HG03558 (cell line): ENCODE measurements around the gene ILRUN.
"Not testable (repeated sequence)": the region's sequence is repeated elsewhere in the genome, so short reads cannot be mapped to it uniquely, and the experiment has no call there.

Source experiments
- ATAC-seq: cut with Tn5 transposase; IDR thresholded peaks from one replicate; pipeline ENCODE4 v1.9.1; 2021; ENCODE audit warnings: moderate number of reproducible peaks; ENCODE audit not compliant: unreplicated experiment; ENCODE audit errors: extremely low read depth

The ILRUN gene

DNA sequence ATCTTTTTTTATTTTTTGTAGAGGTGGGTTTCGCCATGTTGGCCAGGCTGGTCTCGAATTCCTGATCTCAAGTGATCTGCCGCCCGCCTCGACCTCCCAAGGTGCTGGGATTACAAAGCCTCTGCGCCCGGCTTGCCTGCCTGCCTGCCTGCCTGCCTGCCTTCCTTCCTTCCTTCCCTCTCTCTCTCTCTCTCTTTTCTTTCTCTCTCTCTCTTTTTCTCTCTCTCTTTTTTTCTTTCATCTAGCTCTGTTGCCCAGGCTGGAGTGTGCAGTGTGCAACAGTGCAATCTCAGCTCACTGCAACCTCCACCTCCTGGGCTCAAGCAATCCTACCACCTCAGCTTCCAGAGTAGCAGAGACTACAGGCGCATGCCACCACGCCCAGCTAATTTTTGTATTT is 4.6 kb upstream of the ILRUN start:
- no peak for ATAC-seq

DNA sequence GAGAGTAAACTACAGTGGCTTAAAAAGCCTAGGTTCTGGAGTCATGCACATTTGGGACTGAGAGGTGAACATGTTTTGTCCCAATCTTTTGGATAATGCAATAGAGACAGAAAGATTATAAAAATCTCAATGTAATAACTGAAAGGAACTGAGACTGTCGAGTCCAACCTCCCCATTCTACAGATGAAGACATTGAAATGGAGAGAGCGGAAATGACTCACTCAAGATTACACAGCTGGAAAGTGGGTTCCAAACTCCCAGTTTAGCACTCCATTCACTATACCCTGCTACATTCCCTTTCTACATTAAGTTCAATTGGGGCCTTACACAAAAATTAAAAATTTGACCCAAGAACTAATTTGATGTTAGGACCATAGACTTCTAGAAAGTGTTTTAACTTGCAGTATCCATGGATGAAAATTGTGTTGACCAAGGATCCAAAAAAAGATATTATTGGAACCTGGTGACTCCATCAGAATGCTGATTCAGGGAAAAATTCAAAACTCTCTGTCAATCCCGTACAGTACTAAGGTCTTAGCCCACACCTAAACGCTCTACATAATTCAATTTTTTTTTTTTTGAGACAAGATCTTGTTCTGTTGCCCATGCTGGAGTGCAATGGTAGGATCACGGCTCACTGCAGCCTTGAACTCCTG is 1.5 kb upstream of the ILRUN start:
- ATAC-seq, result no peak

DNA sequence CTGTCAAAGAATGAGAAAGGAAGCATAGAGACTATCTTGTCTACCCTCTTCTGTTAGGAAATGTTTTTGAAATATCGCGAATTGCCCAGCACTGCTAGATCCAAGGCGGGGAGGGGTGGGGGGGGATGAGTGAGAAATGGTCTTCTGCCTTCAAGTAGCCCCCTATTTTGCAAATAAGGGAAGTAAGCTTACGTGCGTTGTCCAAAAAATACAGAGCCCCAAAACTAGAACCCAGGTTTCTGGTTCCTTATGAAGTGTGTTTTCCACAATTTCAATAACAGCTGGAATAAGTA is 923 bp upstream of the ILRUN start:
- no peak for ATAC-seq

DNA sequence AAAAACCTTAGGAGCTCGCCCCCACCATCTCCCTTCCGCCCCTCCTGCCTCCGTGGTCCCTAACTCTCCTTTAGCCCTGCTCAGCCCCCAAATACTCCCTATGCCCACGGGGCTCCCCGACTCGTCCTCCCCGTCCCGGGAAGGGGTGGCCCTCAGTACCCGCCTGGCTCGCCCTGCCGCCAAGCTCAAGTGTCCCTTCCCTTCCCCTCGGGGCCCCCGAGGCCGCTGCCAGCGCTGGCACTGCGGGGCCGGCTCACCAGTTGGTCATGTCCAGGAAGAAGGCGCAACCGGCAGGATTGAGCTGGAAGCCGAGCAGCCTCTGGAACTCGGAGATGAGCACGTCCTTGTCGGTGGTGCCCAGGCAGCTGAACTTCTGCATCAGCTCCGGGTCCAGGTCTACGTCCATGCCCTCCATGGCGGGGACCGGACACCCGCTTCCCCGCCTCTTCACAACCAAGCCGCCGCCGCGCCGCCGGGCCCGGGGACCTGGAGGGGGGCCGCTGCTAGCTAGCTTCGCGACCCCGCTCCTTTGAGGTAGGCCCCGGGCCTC is 303 bp downstream of the ILRUN start:
- ATAC-seq, result no peak

DNA sequence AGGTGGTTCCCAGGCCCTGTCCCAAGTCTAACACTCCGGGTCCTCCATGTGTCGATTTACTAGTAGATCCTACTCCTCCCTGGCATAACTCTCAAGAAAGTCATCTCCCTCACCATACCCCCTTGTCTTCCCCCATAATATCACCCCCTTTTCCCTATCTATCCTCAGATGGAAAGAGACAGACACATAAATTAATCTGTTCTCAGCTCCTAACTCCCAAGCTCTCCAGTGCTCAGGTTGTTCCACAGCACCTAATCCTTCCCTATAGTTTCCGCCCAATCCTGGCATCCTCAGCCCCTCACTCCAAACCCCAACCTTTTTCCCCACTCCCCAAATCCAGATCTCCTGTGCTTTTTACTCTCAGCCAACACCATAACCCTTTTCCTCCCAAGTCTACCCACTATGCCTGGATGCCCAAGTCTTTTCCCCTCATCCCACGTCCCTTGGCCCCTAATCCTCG is 808 bp downstream of the ILRUN start:
- ATAC-seq, result no peak

DNA sequence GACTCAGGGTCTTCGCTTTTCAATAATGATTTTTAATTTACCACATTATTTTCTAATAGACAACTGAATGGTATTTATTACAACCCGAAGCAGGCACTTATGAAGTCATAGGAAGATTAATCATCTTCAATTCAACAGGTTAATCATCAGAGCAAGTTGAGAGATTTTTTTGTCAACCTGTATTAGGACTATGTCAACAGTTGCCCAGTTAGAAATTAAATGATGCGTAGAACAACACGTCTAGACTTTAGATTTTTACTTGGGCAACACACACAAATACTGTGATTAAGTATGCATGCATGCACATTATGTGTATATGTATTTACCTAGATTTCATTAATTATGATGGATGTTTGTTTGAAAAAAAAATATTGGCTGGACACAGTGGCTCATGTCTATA is 4.3 kb downstream of the ILRUN start:
- ATAC-seq, result no peak

DNA sequence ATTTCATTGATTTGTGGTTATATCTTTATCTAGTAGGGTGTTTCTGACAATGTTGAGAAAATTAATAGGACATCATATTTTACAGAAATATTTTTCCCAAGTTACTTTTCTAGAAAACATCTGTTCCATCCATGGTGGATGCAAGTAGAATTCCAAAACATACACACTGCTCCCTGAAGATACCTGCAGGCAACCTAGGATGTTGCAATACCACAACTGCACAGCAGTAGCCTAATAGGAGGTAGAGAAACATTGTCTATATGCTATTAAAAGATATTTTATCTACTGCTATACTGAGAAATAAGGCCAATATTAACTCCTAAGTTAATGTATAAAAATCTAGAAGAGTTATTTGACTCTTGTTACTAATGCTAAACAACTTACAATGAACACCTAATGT is 6.8 kb downstream of the ILRUN start:
- ATAC-seq, result no peak

DNA sequence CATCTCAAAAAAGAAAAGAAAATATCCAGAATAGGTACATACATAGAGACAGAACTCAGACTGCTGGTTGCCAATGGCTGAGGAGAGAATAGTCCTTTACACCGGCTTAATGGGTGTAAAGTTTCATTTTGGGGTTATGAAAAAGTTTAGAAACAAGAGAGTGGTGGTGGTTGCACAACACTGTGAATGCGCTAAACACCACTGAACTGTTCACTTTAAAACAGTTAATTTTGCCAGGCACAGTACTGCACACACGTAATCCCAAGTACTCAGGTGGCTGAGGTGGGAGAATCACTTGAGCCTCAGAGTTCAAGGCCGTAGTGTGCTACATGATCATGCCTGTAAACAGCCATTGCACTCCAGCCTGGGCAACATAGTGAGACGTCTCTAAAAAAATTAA is 7.6 kb downstream of the ILRUN start:
- ATAC-seq, result no peak

DNA sequence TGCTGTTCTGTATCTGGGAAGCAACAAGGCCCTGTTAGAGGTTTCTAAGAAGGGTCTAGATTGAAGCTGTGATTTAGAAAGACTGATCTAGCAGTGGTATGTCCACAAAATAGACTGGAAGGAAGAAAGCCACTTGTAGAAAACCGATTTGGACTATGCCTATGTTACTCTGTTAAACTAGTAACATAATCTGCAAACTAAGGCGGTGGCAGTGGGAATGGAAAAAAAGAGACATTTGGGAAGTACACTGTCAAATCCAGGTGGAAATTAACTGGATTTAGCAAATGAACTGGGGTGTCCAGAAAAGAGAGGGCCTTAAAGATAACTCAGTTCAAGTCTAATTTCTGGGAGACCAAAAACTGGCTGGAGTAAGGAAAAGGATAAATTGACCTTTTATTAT is 11.6 kb downstream of the ILRUN start:
- ATAC-seq, result no peak

DNA sequence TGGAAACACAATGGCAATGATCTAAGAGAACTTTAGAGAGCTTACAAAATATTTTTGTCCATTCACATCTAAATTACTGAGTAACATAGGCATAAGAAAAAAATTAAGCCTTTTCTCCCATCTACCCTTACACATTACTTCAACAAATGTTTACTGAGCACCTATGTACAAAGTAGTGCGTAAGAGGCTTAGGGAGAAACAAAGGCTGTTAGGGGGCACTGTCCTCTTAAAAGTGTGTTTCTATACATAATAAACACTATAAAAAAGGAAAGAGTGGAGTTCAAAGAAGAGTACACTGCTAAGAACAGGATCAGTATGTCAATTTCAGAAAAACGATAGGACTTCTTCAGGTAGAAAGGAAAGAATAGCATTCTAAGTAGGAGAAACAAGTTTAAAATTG is 12.2 kb downstream of the ILRUN start:
- ATAC-seq, result no peak

DNA sequence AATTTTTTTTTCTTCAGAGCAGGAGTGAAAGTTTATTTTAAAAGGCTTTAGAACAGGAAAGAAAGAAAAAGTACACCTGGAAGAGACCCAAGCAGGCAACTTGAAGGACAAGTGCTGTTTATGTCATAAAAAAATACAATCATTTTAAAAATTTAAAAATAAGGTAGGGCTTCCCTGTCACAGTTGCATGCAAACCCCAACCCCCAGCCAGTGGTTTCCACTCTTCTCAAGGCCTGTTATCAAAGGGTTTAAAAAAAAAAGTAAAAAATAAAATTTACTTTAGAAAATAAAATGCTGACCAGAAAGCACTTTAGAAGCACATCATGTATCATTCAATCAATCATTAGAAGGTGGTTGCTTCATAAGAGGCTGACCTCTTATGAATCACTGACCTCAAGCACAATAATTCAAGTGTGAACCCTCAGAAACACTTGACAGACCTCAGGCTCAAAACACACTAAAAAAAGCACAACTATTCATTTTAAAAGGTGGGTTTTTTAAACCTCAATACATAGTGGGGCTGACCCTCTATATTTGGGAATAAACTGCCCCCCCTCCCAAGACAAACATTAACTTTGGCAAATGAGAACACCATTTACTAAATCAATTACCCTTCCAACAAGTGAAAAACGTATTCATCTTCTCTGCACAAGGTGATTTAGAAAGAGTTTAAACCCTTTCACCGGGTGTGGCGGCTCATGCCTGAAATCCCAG is 15.6 kb downstream of the ILRUN start:
- ATAC-seq, result no peak

DNA sequence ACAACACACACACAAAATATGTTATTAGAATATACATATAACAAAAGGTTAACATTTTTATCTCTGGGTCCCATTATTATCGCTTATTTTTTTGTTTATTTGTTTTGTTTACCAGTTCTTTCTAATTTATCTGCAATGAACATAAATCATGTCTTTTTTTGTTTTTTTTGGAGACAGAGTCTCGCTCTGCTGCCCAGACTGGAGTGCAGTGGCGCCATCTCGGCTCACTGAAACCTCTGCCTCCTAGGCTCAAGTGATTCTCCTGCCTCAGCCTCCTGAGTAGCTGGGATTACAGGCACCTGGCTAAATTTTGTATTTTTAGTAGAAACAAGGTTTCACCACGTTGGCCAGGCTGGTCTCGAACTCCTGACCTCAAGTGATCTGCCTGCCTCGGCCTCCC is 16.3 kb downstream of the ILRUN start:
- ATAC-seq, result not testable (repeated sequence)

DNA sequence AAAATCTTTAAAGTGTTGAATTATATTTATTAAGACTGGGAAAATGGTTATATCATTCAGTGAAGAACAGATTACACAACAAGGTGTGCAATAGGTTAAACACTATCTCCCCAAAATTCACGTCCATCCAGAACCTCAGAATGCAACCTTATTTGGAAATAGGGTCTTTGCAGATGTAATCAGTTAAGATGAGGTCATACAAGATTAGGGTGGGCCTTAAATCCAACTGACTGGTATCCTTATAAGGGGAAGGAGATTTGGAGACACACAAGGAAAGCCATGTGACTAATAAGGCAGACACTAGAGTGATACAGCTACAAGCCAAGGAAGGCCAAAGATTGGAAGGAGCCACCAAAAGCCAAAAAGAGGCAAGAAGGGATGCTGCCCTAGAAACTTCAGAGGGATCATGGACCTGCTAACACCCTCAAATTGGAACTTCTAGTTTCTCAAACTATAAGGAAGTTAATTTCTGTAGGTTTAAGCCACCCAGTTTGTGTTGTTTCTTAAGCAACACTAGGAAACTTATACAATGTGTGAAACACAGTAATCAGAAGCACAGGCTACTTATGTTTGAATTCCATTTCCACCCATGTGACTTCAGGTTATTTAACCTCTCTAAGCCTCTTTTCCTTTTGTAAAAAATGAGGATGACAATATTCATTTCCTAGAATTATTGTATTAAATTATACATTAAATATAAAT is 16.9 kb downstream of the ILRUN start:
- no peak for ATAC-seq

DNA sequence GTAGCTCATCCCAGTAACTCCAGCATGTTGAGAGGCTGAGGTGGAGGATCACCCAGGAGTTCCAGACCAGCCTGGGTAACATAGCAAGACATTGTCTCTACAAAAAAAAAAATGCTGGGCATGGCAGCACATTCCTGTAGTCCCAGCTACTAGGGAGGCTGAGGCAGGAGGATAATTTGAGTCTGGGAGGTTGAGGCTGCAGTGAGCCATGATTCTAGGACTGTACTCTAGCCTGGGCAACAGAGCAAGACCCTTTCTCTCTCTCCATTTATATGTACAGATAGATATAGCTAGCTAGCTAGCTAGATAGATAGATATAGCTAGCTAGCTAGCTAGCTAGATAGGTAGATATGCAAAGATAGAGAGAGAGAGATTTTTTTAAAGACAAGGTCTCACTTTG is 20.4 kb downstream of the ILRUN start:
- no peak for ATAC-seq

DNA sequence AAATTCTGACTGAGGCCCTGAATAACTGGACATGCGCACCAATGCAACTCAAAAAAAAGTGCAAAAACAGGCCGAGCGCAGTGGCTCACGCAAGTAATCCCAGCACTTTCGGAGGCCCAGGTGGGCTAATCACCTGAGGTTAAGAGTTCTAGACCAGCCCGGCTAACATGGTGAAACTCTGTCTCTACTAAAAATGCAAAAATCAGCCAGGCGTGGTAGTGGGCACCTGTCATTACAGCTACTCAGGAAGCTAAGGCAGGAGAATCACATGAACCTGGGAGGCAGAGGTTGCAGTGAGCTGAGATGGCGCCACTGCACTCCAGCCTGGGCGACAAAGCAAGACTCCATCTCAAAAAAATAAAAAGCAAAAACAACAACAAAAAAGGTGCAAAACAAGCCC is 21.6 kb downstream of the ILRUN start:
- not testable (repeated sequence) for ATAC-seq

DNA sequence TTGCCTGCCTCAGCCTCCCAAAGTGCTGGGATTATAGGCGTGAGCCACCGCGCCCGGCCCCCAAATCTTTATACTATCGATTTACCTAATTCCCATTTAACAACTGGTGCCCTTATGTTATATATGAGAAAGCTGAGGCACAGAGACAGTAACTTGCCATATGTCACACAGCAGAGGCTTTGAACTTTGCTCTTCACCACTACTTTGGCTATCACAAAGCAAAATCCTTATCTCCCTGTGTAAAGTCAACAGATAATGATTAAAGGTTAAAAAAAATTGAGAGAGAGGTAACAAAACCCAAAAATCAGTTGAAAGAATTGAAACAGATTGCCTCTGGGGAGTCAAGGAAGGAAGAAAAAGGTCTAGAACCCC is 22.3 kb downstream of the ILRUN start:
- ATAC-seq, result no peak

DNA sequence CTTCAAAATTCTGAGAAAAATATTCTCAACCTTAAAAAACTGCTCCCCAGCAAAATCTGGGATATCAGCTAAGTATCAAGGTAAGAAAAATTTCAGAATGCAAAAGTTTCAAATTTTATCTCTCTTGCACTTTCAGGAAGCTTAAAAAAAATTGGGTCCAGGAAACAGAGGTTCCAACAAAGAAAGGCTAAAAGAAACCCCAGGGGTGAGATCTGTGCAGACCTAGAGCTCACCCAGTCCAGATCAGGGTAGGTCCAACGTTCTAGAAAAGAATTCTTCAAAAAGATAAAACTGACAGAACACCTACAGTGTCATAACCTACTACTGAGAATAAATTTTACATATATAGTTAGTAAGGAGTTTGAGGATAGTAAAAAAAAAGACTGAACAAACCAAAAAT is 23.5 kb downstream of the ILRUN start:
- ATAC-seq, result no peak

DNA sequence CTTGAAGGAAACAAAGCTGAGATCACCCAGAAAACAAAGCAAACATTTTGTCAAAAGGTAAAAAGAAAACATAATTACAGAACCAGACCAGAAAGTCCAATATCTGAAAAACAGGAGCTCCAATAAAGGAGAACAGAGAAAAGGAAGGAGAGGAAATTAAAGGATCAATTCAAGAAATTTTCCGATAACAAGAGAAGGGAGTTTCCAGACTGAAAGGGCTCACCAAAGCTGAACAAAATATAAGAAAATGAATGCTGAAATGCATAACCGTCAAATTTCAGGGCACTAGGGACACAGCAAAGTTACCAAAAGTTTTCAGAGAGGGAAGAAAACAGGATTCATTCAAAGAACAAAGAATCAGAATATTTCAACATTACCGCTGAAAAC is 23.9 kb downstream of the ILRUN start:
- no peak for ATAC-seq

DNA sequence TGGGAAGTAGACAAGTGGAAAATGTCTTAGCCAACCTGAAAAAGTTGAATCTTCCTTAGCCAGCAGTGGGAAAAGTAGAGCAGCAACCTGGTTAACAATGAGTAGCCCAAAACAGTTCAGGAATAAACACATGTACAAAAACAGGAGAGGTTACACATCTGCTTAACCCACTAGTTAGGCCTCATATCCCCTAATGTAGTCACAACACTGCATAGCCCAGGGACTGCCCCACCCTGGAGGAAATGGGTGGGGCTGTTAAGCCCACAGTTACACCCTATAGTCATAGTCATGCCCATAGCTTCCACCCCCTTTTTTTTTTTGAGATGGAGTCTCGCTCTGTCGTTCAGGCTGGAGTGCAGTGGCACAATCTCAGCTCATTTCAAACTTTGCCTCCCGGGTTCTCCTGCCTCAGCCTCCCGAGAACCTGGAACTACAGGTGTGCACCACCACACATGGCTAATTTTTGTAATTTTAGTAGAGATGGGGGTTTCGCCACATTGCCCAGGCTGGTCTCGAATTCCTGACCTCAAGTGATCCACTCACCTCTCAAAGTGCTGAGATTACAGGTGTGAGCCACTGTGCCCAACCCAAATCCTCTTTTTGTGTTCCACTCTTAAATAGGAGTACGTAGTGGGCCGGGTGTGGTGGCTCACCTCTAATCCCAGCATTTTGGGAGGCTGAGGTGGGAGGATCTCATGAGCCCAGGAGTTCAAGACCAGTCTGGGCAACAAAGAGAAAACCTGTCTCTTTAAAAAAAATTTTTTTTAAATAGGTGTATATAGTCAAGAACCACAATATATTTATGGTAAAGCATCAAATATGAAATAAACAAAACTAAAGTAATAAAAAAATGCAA is 24.5 kb downstream of the ILRUN start:
- ATAC-seq, result peak; percentile 68

DNA sequence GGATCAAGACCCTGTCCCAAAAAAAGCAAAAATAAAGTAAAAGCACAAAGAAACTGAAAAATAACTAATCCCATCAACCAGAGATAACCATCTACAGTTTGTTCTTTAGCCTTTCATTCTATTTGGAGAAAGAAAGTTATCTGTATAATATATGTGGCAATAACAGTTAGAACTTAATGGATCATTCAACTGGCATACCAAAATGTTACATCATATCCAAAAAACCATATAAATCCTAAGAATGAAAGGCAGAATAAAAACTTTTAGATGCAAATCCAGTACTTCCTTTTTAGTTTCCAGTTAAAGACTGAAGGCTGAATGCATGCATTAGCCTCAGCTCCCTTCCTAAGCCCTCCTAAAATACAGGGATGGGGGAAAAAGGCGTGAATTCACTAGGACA is 25.2 kb downstream of the ILRUN start:
- no peak for ATAC-seq

DNA sequence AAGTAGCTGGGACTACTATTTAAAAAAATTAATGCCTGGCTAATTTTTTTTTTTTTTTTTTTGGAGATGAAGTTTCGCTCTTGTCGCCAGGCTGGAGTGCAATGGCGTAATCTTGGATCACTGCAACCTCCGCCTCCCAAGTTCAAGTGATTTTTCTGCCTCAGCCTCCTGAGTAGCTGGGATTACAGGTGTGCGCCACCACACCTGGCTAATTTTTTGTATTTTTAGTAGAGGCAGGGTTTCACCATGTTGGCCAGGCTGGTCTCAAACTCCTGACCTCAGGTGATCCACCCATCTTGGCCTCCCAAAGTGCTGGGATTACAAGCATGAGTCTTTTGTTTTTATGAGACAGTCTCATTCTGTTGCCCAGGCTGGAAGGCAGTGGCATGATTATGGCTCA is 27.8 kb downstream of the ILRUN start:
- ATAC-seq, result not testable (repeated sequence)
